CD4-positive, alpha-beta T cell (primary cell): ENCODE measurements around the gene TMEM52. TPM values are rescaled to one million over a fixed set of nuclear protein-coding genes. Genes with fewer than 3 reads are reported as not detected.
A peak's percentile ranks its signal among the peaks of the same experiment; 100 is the strongest.

ENCODE experiments used
- ATAC-seq: fragments of 200-7000 bp; cut with Tn5 transposase; one replicate; pipeline ENCODE4 v1.10.0; 2022; ENCODE audit warnings: mild to moderate bottlenecking; ENCODE audit not compliant: poor library complexity
- CTCF ChIA-PET: fragments of 350-600 bp; sonication (Branson Sonifier 250); formaldehyde crosslinking; loops from one replicate; lab custom pipeline; 2021; ENCODE audit warnings: antibody characterized with exemption, inconsistent platforms; lab: Charles Lee
- POLR2A ChIA-PET: fragments of 350-600 bp; sonication (Branson Sonifier 250); formaldehyde crosslinking; loops from one replicate; lab custom pipeline; 2021; ENCODE audit warnings: antibody characterized with exemption, inconsistent platforms; lab: Charles Lee
- DNase-seq, 14 experiments: peaks; one replicate each; pipeline ENCODE4 v3.0.0-alpha.2; 2013 to 2020; ENCODE audit warnings: mixed read lengths in 2 of 14
- H3K27ac ChIP-seq, 2 donors: one replicate each; pipeline versions ENCODE4 v1.5.1 to v1.7.0; 2013; ENCODE audit warnings: low read length in 2 of 2, low read depth in 1 of 2, mild to moderate bottlenecking in 1 of 2
- H3K27me3 ChIP-seq, 2 experiments: 1 replicate in 1 of 2; 2 replicates in 1 of 2; pipeline versions ENCODE4 v1.6.1 to v1.7.0; 2013; ENCODE audit warnings: low read length in 2 of 2, control low read depth in 1 of 2, mild to moderate bottlenecking in 1 of 2, moderate library complexity in 1 of 2; ENCODE audit not compliant: insufficient read depth in 2 of 2, control insufficient read depth in 1 of 2
- H3K36me3 ChIP-seq: one replicate; pipeline ENCODE4 v1.6.1; 2013; ENCODE audit warnings: low read length, control low read depth; ENCODE audit not compliant: insufficient read depth
- H3K4me1 ChIP-seq: one replicate; pipeline ENCODE4 v1.6.1; 2013; ENCODE audit warnings: low read length, control low read depth; ENCODE audit not compliant: insufficient read depth
- H3K4me3 ChIP-seq: one replicate; pipeline ENCODE4 v1.5.1; 2013; ENCODE audit warnings: mild to moderate bottlenecking, low read length, moderate library complexity
- H3K9me3 ChIP-seq, 2 experiments: 1 replicate in 1 of 2; 2 replicates in 1 of 2; pipeline versions ENCODE4 v1.6.1 to v1.7.0; 2013; ENCODE audit warnings: low read length in 2 of 2, mild to moderate bottlenecking in 2 of 2, control low read depth in 1 of 2, moderate library complexity in 1 of 2; ENCODE audit not compliant: control insufficient read depth in 1 of 2, insufficient read depth in 1 of 2
- H3K27ac Mint-ChIP-seq: one replicate; pipeline ENCODE4 v1.8.0; 2020; ENCODE audit warnings: mixed read lengths
- H3K27me3 Mint-ChIP-seq: one replicate; pipeline ENCODE4 v1.8.0; 2021; ENCODE audit warnings: mixed read lengths
- H3K36me3 Mint-ChIP-seq: one replicate; pipeline ENCODE4 v1.8.0; 2021; ENCODE audit warnings: low read depth, mixed read lengths
- H3K4me1 Mint-ChIP-seq: one replicate; pipeline ENCODE4 v1.8.0; 2021; ENCODE audit warnings: low read depth, mixed read lengths
- H3K4me3 Mint-ChIP-seq: one replicate; pipeline ENCODE4 v1.8.0; 2020; ENCODE audit warnings: mild to moderate bottlenecking, mixed read lengths
- H3K9me3 Mint-ChIP-seq: one replicate; pipeline ENCODE4 v1.8.0; 2020; ENCODE audit warnings: mixed read lengths
- CTCF ChIP-seq: fragments of 200-600 bp; IDR thresholded peaks from one replicate; pipeline ENCODE4 v1.8.0; 2022; ENCODE audit warnings: antibody characterized with exemption, mild to moderate bottlenecking
- intact Hi-C, 2 experiments: fragments of 100-400 bp; cut with DNase I in 1 of 2; cut with micrococcal nuclease in 1 of 2; formaldehyde crosslinking; loops; one replicate each; pipeline versions ENCODE4 v1.15.1 to v1.9.0; 2023 to 2025; cut with DNase I, micrococcal nuclease
- total RNA-seq, 174 experiments: library from RNA in 2 of 174; stranded (reverse) in 2 of 174; gene quantifications; one replicate each; pipeline ENCODE4 v1.2.3 and lab custom pipeline; 2021 to 2026

The TMEM52 gene
- total RNA-seq, 2 experiments from 2014 or later = 0.49 to 1.9 TPM

GRCh38 chr1:1883092-1883873 is 35.8 kb downstream of the TMEM52 start:
- H3K4me1 ChIP-seq = peaks cover 93% of the 10 kb centered on the region
- no peak for DNase-seq
- peaks cover 12% of the 10 kb centered on the region for H3K36me3 ChIP-seq
- H3K4me1 Mint-ChIP-seq = peaks cover 73% of the 10 kb centered on the region
- H3K4me3 ChIP-seq = no peak overlapping the region
- CTCF ChIA-PET = interaction anchor here (0.7 to 1.1 kb wide), 4 partner anchors 9 to 423 kb away, joined by 3 to 5 read pairs (median 3); no protein-coding TSS in a partner anchor
- intact Hi-C loops = no loop called here
- H3K9me3 ChIP-seq = no peaks in the 10 kb centered on the region
- no peak for TF ChIP-seq CTCF
- H3K27ac ChIP-seq = no peak overlapping the region
- no peaks in the 10 kb centered on the region for H3K27me3 Mint-ChIP-seq
- peak overlapping the region; percentile 69 for H3K4me3 Mint-ChIP-seq
- H3K27ac Mint-ChIP-seq = peak overlapping the region; percentile 71
- peaks cover 36% of the 10 kb centered on the region for H3K36me3 Mint-ChIP-seq
- H3K27me3 ChIP-seq = no peaks in the 10 kb centered on the region
- no peaks in the 10 kb centered on the region for H3K9me3 Mint-ChIP-seq
- no peak for ATAC-seq
- POLR2A ChIA-PET = interaction anchor here (0.6 to 2.1 kb wide), 2 partner anchors 26 to 103 kb away, joined by 3 to 6 read pairs; no protein-coding TSS in a partner anchor

- Mint-ChIP-seq H3K27ac (peak overlapping the region; percentile 32), H3K9me3 (no peaks in the 10 kb centered on the region), H3K27me3 (no peaks in the 10 kb centered on the region), H3K4me1 (peaks cover 68% of the 10 kb centered on the region), H3K4me3 (peak overlapping the region; percentile 38), H3K36me3 (peaks cover 36% of the 10 kb centered on the region)
- peaks cover 92% of the 10 kb centered on the region for H3K4me1 ChIP-seq
- no peaks in the 10 kb centered on the region for H3K9me3 ChIP-seq
- H3K27ac ChIP-seq = peak overlapping the region in 1 of 2 donors; percentile 4
- no peaks in the 10 kb centered on the region for H3K27me3 ChIP-seq
- ATAC-seq (no peak), DNase-seq (no peak)
- CTCF ChIA-PET = interaction anchor here (0.7 to 1.1 kb wide), 2 partner anchors 33 to 73 kb away, joined by 3 read pairs; no protein-coding TSS in a partner anchor
- peaks cover 17% of the 10 kb centered on the region for H3K36me3 ChIP-seq
- POLR2A ChIA-PET = interaction anchor here (2.1 kb wide), 1 partner anchor 27 kb away, joined by 6 read pairs; no protein-coding TSS in a partner anchor
- no peak for TF ChIP-seq CTCF
- no peak overlapping the region for H3K4me3 ChIP-seq
- intact Hi-C loops = no loop called here
Observed at GRCh38 chr1:1881727-1882126, 37.4 kb downstream of the TMEM52 start.

GRCh38 chr1:1880617-1881312 is 38.3 kb downstream of the TMEM52 start:
- intact Hi-C loops = no loop called here
- ATAC-seq (no peak), DNase-seq (no peak)
- Mint-ChIP-seq H3K27me3 (no peaks in the 10 kb centered on the region), H3K27ac (peak overlapping the region; percentile 32), H3K4me3 (peak overlapping the region; percentile 44), H3K4me1 (peaks cover 71% of the 10 kb centered on the region), H3K9me3 (no peaks in the 10 kb centered on the region), H3K36me3 (peaks cover 45% of the 10 kb centered on the region)
- no peak overlapping the region for H3K27ac ChIP-seq
- CTCF ChIA-PET = interaction anchor here (1.1 to 2.1 kb wide), 2 partner anchors 28 to 72 kb away, joined by 3 to 7 read pairs; no protein-coding TSS in a partner anchor
- H3K4me3 ChIP-seq = no peak overlapping the region
- POLR2A ChIA-PET = no interaction called here
- no peaks in the 10 kb centered on the region for H3K27me3 ChIP-seq
- H3K9me3 ChIP-seq = no peaks in the 10 kb centered on the region
- peaks cover 93% of the 10 kb centered on the region for H3K4me1 ChIP-seq
- TF ChIP-seq CTCF = no peak
- H3K36me3 ChIP-seq = peaks cover 27% of the 10 kb centered on the region
